ENCODE results near the gene DKK2. TPM values are rescaled to one million over a fixed set of nuclear protein-coding genes. Genes with fewer than 3 reads are reported as not detected.

Gene DKK2
- total RNA-seq, 1 experiment from 2014 or later: not detected

- no peak for TF ChIP-seq ZBTB43 (CRISPR knock-in tag; IDR thresholded peaks at IDR 0.05)
- TF ChIP-seq ZNF138 (CRISPR knock-in tag; conservative IDR thresholded peaks at IDR 0.05): no peak
- no peak for TF ChIP-seq NFATC4 (CRISPR knock-in tag; IDR thresholded peaks at IDR 0.05)
- TF ChIP-seq, protein P1, sequence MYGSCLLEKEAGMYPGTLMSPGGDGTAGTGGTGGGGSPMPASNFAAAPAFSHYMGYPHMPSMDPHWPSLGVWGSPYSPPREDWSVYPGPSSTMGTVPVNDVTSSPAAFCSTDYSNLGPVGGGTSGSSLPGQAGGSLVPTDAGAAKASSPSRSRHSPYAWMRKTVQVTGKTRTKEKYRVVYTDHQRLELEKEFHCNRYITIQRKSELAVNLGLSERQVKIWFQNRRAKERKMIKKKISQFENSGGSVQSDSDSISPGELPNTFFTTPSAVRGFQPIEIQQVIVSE (CRISPR knock-in tag; IDR thresholded peaks at IDR 0.05; ENCODE audit: borderline replicate concordance): no peak
- TF ChIP-seq, protein P2, sequence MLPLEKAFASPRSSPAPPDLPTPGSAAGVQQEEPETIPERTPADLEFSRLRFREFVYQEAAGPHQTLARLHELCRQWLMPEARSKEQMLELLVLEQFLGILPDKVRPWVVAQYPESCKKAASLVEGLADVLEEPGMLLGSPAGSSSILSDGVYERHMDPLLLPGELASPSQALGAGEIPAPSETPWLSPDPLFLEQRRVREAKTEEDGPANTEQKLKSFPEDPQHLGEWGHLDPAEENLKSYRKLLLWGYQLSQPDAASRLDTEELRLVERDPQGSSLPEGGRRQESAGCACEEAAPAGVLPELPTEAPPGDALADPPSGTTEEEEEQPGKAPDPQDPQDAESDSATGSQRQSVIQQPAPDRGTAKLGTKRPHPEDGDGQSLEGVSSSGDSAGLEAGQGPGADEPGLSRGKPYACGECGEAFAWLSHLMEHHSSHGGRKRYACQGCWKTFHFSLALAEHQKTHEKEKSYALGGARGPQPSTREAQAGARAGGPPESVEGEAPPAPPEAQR (CRISPR knock-in tag; IDR thresholded peaks at IDR 0.05): no peak
- TF ChIP-seq GRHL2 (CRISPR knock-in tag; IDR thresholded peaks at IDR 0.05; ENCODE audit: insufficient replicate concordance, severe bottlenecking): no peak
- TF ChIP-seq ARID4B (CRISPR knock-in tag; IDR thresholded peaks at IDR 0.05; ENCODE audit: borderline replicate concordance): no peak
- no peak for TF ChIP-seq MAX (CRISPR knock-in tag; IDR thresholded peaks at IDR 0.05)
- no peak for TF ChIP-seq ZNF317 (CRISPR knock-in tag; IDR thresholded peaks at IDR 0.05; ENCODE audit: borderline replicate concordance, low read depth)
- no peak for TF ChIP-seq RELA (CRISPR knock-in tag; IDR thresholded peaks at IDR 0.05; ENCODE audit: borderline replicate concordance)
- H3K27me3 Mint-ChIP-seq (ENCODE audit: low read depth): no peaks in the 10 kb centered on the region
- no peak overlapping the region for H3K27ac Mint-ChIP-seq
- H3K36me3 Mint-ChIP-seq: no peaks in the 10 kb centered on the region
- H3K4me1 Mint-ChIP-seq: no peaks in the 10 kb centered on the region
- DNase-seq (ENCODE audit: low spot score): no peak
- ChIA-PET CTCF (no interaction called here), POLR2A (no interaction called here)
- no peak overlapping the region for H3K4me3 Mint-ChIP-seq
- ATAC-seq: no peak
- H3K9me3 Mint-ChIP-seq: no peaks in the 10 kb centered on the region
Measured at GRCh38 chr4:107060388-107060787, 24.3 kb upstream of the DKK2 start.

- H3K4me1 Mint-ChIP-seq: no peaks in the 10 kb centered on the region
- no peak overlapping the region for H3K27ac Mint-ChIP-seq
- H3K9me3 Mint-ChIP-seq: no peaks in the 10 kb centered on the region
- DNase-seq (ENCODE audit: low spot score): no peak
- H3K36me3 Mint-ChIP-seq: no peaks in the 10 kb centered on the region
- POLR2A ChIA-PET: no interaction called here
- H3K27me3 Mint-ChIP-seq (ENCODE audit: low read depth): no peaks in the 10 kb centered on the region
- ATAC-seq: no peak
- H3K4me3 Mint-ChIP-seq: no peak overlapping the region
- CTCF ChIA-PET: no interaction called here
- TF ChIP-seq TP53 (CRISPR knock-in tag; IDR thresholded peaks at IDR 0.05) (no peak), EMX1 (CRISPR knock-in tag; IDR thresholded peaks at IDR 0.05) (no peak), ATF1 (CRISPR knock-in tag; IDR thresholded peaks at IDR 0.05) (no peak), ZBTB21 (CRISPR knock-in tag; IDR thresholded peaks at IDR 0.05; ENCODE audit: borderline replicate concordance) (no peak)
- TF ChIP-seq, protein P3, sequence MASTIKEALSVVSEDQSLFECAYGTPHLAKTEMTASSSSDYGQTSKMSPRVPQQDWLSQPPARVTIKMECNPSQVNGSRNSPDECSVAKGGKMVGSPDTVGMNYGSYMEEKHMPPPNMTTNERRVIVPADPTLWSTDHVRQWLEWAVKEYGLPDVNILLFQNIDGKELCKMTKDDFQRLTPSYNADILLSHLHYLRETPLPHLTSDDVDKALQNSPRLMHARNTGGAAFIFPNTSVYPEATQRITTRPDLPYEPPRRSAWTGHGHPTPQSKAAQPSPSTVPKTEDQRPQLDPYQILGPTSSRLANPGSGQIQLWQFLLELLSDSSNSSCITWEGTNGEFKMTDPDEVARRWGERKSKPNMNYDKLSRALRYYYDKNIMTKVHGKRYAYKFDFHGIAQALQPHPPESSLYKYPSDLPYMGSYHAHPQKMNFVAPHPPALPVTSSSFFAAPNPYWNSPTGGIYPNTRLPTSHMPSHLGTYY (CRISPR knock-in tag; IDR thresholded peaks at IDR 0.05): no peak
- TF ChIP-seq, protein P4, sequence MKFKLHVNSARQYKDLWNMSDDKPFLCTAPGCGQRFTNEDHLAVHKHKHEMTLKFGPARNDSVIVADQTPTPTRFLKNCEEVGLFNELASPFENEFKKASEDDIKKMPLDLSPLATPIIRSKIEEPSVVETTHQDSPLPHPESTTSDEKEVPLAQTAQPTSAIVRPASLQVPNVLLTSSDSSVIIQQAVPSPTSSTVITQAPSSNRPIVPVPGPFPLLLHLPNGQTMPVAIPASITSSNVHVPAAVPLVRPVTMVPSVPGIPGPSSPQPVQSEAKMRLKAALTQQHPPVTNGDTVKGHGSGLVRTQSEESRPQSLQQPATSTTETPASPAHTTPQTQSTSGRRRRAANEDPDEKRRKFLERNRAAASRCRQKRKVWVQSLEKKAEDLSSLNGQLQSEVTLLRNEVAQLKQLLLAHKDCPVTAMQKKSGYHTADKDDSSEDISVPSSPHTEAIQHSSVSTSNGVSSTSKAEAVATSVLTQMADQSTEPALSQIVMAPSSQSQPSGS (CRISPR knock-in tag; IDR thresholded peaks at IDR 0.05; ENCODE audit: borderline replicate concordance, low read depth): no peak
- TF ChIP-seq, protein P5, sequence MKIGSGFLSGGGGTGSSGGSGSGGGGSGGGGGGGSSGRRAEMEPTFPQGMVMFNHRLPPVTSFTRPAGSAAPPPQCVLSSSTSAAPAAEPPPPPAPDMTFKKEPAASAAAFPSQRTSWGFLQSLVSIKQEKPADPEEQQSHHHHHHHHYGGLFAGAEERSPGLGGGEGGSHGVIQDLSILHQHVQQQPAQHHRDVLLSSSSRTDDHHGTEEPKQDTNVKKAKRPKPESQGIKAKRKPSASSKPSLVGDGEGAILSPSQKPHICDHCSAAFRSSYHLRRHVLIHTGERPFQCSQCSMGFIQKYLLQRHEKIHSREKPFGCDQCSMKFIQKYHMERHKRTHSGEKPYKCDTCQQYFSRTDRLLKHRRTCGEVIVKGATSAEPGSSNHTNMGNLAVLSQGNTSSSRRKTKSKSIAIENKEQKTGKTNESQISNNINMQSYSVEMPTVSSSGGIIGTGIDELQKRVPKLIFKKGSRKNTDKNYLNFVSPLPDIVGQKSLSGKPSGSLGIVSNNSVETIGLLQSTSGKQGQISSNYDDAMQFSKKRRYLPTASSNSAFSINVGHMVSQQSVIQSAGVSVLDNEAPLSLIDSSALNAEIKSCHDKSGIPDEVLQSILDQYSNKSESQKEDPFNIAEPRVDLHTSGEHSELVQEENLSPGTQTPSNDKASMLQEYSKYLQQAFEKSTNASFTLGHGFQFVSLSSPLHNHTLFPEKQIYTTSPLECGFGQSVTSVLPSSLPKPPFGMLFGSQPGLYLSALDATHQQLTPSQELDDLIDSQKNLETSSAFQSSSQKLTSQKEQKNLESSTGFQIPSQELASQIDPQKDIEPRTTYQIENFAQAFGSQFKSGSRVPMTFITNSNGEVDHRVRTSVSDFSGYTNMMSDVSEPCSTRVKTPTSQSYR (CRISPR knock-in tag; IDR thresholded peaks at IDR 0.05): no peak
Measured at GRCh38 chr4:107058828-107059227, 22.7 kb upstream of the DKK2 start.

All from WTC11 (cell line).